Suprapubic skin (tissue), 4 donors: ENCODE results near the gene NRP2. TPM values are rescaled to one million over a fixed set of nuclear protein-coding genes. Genes with fewer than 3 reads are reported as not detected.

Experiments
- DNase-seq, 2 donors: peaks; one replicate each; pipeline ENCODE4 v3.0.0-alpha.2; 2019; ENCODE audit warnings: low spot score in 2 of 2
- H3K27ac ChIP-seq: fragments of 200-600 bp; sonication (generic); one replicate; pipeline ENCODE4 v1.5.1; 2019
- H3K27me3 ChIP-seq: fragments of 200-600 bp; sonication (generic); one replicate; pipeline ENCODE4 v1.5.1; 2019
- H3K36me3 ChIP-seq: fragments of 200-600 bp; sonication (generic); one replicate; pipeline ENCODE4 v1.5.1; 2019
- H3K4me1 ChIP-seq: fragments of 200-600 bp; sonication (generic); one replicate; pipeline ENCODE4 v1.5.1; 2019
- H3K4me3 ChIP-seq: fragments of 200-600 bp; sonication (generic); one replicate; pipeline ENCODE4 v1.5.1; 2019; ENCODE audit warnings: mild to moderate bottlenecking
- H3K9me3 ChIP-seq: fragments of 200-600 bp; sonication (generic); one replicate; pipeline ENCODE4 v1.5.1; 2019
- EP300 ChIP-seq: sonication (generic); formaldehyde crosslinking; IDR thresholded peaks from one replicate; pipeline ENCODE4 v1.6.1; 2017; ENCODE audit warnings: antibody characterized with exemption
- POLR2A ChIP-seq, 2 donors: fragments of 450-650 bp; IDR thresholded peaks; one replicate each; pipeline ENCODE4 v1.6.1; 2017; ENCODE audit warnings: antibody characterized with exemption in 2 of 2, mild to moderate bottlenecking in 2 of 2, moderate library complexity in 2 of 2
- POLR2AphosphoS5 ChIP-seq, 3 donors: sonication (generic); formaldehyde crosslinking; IDR thresholded peaks; one replicate each; pipeline ENCODE4 v1.6.1; 2017; ENCODE audit warnings: antibody characterized with exemption in 3 of 3
- WGBS: methylation state at CpG from one replicate; pipeline ENCODE4 v1.1.5; 2018; 5-methylcytosine and 5-hydroxymethylcytosine counted together
- total RNA-seq, 4 donors: library from RNA; depleted of rRNA; stranded (reverse); fragments of >200 nt; gene quantifications; one replicate each; pipeline ENCODE4 v1.1.0, GENCODE V29; 2016
- TF ChIP-seq, protein P1 (sequence below), 2 donors: fragments of 200-600 bp in 1 of 2; fragments of 450-650 bp in 1 of 2; sonication (generic) in 1 of 2; IDR thresholded peaks; one replicate each; pipeline ENCODE4 v1.5.1; 2016 to 2019; ENCODE audit warnings: antibody characterized with exemption in 2 of 2, mild to moderate bottlenecking in 1 of 2, moderate library complexity in 1 of 2

NRP2 gene
- total RNA-seq, 4 donors from 2014 or later = 3.4 to 8.9 (median 6.6) TPM

GRCh38 chr2:205733648-205734047, 51.3 kb downstream of the NRP2 start:
- H3K4me3 ChIP-seq = no peak overlapping the region
- no peaks in the 10 kb centered on the region for H3K9me3 ChIP-seq
- WGBS = 89% methylated on average over 14 of the region's 14 CpGs
- no peaks in the 10 kb centered on the region for H3K4me1 ChIP-seq
- no peaks in the 10 kb centered on the region for H3K36me3 ChIP-seq
- no peak for DNase-seq
- no peak for TF ChIP-seq POLR2AphosphoS5 (IDR thresholded peaks at IDR 0.05)
- H3K27me3 ChIP-seq = no peaks in the 10 kb centered on the region
- H3K27ac ChIP-seq = peak overlapping the region; percentile 5

DNA sequence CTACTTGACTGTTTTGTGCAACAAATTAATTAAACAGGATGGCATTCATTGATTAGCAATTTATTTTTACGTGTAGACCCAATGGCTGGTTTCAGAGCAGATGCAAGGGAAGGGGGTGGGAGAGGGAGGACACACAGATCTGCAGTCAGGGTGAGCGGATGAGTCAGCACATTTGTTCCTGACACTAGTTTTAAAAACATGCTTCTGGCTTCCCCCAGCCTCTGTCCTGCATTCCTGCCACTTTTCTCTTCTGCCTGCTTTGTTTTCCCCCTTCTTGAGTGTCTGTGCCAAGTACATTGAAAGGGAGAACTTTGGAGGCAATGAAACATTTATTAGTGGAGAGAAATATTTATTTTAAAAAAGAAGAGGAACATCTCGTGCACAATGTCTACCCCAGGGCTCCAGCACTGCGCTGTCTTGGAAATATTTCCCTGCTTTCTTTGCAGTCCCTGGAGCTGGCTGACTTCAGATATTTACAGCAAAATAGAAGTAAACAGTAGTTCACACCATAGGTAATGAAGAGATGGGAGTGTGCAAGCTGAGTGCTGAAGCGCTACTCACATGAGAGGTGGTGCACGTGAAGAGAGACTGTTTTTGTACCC, 52.2 kb downstream of the NRP2 start:
- Histone ChIP-seq H3K36me3 (no peaks in the 10 kb centered on the region), H3K27ac (no peak overlapping the region), H3K27me3 (no peaks in the 10 kb centered on the region), H3K9me3 (no peaks in the 10 kb centered on the region), H3K4me1 (no peaks in the 10 kb centered on the region), H3K4me3 (no peak overlapping the region)
- no peak for TF ChIP-seq POLR2AphosphoS5 (IDR thresholded peaks at IDR 0.05)
- no peak for TF ChIP-seq POLR2A (IDR thresholded peaks at IDR 0.05)
- no peak for TF ChIP-seq EP300
- TF ChIP-seq, protein P1, sequence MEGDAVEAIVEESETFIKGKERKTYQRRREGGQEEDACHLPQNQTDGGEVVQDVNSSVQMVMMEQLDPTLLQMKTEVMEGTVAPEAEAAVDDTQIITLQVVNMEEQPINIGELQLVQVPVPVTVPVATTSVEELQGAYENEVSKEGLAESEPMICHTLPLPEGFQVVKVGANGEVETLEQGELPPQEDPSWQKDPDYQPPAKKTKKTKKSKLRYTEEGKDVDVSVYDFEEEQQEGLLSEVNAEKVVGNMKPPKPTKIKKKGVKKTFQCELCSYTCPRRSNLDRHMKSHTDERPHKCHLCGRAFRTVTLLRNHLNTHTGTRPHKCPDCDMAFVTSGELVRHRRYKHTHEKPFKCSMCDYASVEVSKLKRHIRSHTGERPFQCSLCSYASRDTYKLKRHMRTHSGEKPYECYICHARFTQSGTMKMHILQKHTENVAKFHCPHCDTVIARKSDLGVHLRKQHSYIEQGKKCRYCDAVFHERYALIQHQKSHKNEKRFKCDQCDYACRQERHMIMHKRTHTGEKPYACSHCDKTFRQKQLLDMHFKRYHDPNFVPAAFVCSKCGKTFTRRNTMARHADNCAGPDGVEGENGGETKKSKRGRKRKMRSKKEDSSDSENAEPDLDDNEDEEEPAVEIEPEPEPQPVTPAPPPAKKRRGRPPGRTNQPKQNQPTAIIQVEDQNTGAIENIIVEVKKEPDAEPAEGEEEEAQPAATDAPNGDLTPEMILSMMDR (IDR thresholded peaks at IDR 0.05) = no peak
- no peak for DNase-seq
- WGBS = 62% methylated on average over 6 of the region's 6 CpGs

- H3K4me3 ChIP-seq = no peak overlapping the region
- no peaks in the 10 kb centered on the region for H3K27me3 ChIP-seq
- no peak for DNase-seq
- 90% methylated on average over 15 of the region's 15 CpGs for WGBS
- TF ChIP-seq POLR2A (IDR thresholded peaks at IDR 0.05) (no peak), EP300 (no peak), POLR2AphosphoS5 (IDR thresholded peaks at IDR 0.05) (no peak)
- TF ChIP-seq, protein P1 (IDR thresholded peaks at IDR 0.05) = no peak
- H3K9me3 ChIP-seq = no peaks in the 10 kb centered on the region
- peaks cover 13% of the 10 kb centered on the region for H3K36me3 ChIP-seq
- H3K27ac ChIP-seq = no peak overlapping the region
- H3K4me1 ChIP-seq = no peaks in the 10 kb centered on the region
These were observed 56.0 kb downstream of the NRP2 start for GRCh38 chr2:205738117-205738968.

DNA sequence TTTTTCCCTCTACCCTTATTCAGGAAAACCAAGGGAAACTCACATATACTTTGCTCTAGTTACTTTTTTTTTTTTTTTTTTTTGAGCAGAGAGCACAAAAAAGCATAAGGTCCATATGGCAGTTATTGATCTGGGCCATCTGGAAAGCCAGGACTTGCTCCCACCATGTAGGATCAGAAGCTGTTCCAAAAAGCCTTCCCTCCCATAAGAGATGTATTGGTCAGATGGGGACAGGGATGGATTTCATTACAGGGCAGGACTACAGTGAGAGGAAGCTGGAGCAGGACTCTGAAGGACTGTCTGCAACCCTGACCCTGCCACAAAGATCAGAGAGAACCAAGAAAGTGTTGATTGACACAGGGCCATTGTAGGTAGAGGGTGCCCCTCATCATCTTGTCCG, 57.3 kb downstream of the NRP2 start:
- Histone ChIP-seq H3K4me3 (no peak overlapping the region), H3K27me3 (no peaks in the 10 kb centered on the region), H3K36me3 (peaks cover 20% of the 10 kb centered on the region), H3K4me1 (no peaks in the 10 kb centered on the region), H3K27ac (no peak overlapping the region), H3K9me3 (no peaks in the 10 kb centered on the region)
- no peak for TF ChIP-seq EP300
- TF ChIP-seq POLR2AphosphoS5 (IDR thresholded peaks at IDR 0.05) = no peak
- TF ChIP-seq, protein P1 (IDR thresholded peaks at IDR 0.05) = no peak
- TF ChIP-seq POLR2A (IDR thresholded peaks at IDR 0.05) = no peak
- WGBS = 100% methylated on average over 1 of the region's 1 CpG
- no peak for DNase-seq

GRCh38 chr2:205740381-205740780, 58.1 kb downstream of the NRP2 start:
- no peak overlapping the region for H3K4me3 ChIP-seq
- no peak for DNase-seq
- no peaks in the 10 kb centered on the region for H3K9me3 ChIP-seq
- H3K27me3 ChIP-seq = no peaks in the 10 kb centered on the region
- TF ChIP-seq EP300 (no peak), POLR2A (IDR thresholded peaks at IDR 0.05) (no peak), POLR2AphosphoS5 (IDR thresholded peaks at IDR 0.05) (no peak)
- TF ChIP-seq, protein P1 (IDR thresholded peaks at IDR 0.05) = no peak
- H3K36me3 ChIP-seq = peaks cover 23% of the 10 kb centered on the region
- WGBS = 93% methylated on average over 8 of the region's 8 CpGs
- no peaks in the 10 kb centered on the region for H3K4me1 ChIP-seq
- H3K27ac ChIP-seq = no peak overlapping the region
